ENCODE data around the gene DSG3. TPM values are rescaled to one million over a fixed set of nuclear protein-coding genes. Genes with fewer than 3 reads are reported as not detected.

The DSG3 gene
- total and polyA plus RNA-seq, 12 donors = 0.04 TPM; not detected in 11

- Histone ChIP-seq H3K4me1 (no peaks in the 10 kb centered on the region), H3K4me3 (no peak overlapping the region), H3K27ac (no peak overlapping the region), H3K9me3 (no peaks in the 10 kb centered on the region), H3K27me3 (no peaks in the 10 kb centered on the region), H3K36me3 (no peaks in the 10 kb centered on the region)
- DNase-seq = no peak
- 93 to 100% methylated on average over 1 of the region's 1 CpG for WGBS, 2 donors
- TF ChIP-seq CTCF (IDR thresholded peaks at IDR 0.05) = no peak
- no peak for ATAC-seq
- intact Hi-C loops (cut with DNase I) = no loop called here
Observed at GRCh38 chr18:31489311-31489710, 41.8 kb downstream of the DSG3 start.

GRCh38 chr18:31490387-31490786, 42.8 kb downstream of the DSG3 start:
- no peak overlapping the region for H3K4me3 ChIP-seq
- H3K27ac ChIP-seq = no peak overlapping the region
- WGBS, 2 donors = 96 to 100% methylated on average over 1 of the region's 1 CpG
- DNase-seq (no peak), ATAC-seq (no peak)
- intact Hi-C loops (cut with DNase I) = loop anchor here in 2 of 10 donors (10.0 kb wide), 2 partner anchors 216 to 396 kb away; no protein-coding TSS in a partner anchor
- H3K9me3 ChIP-seq = no peaks in the 10 kb centered on the region
- no peaks in the 10 kb centered on the region for H3K36me3 ChIP-seq
- no peak for TF ChIP-seq CTCF (IDR thresholded peaks at IDR 0.05)
- no peaks in the 10 kb centered on the region for H3K4me1 ChIP-seq
- no peaks in the 10 kb centered on the region for H3K27me3 ChIP-seq

GRCh38 chr18:31490833-31491232, 43.3 kb downstream of the DSG3 start:
- Histone ChIP-seq H3K27me3 (no peaks in the 10 kb centered on the region), H3K36me3 (no peaks in the 10 kb centered on the region), H3K4me3 (no peak overlapping the region), H3K9me3 (no peaks in the 10 kb centered on the region), H3K27ac (no peak overlapping the region), H3K4me1 (no peaks in the 10 kb centered on the region)
- intact Hi-C loops (cut with DNase I) = loop anchor here in 2 of 10 donors (10.0 kb wide), 2 partner anchors 216 to 396 kb away; no protein-coding TSS in a partner anchor
- DNase-seq (no peak), ATAC-seq (no peak)
- TF ChIP-seq CTCF (IDR thresholded peaks at IDR 0.05) = no peak

GRCh38 chr18:31491586-31491985, 44.0 kb downstream of the DSG3 start:
- no peaks in the 10 kb centered on the region for H3K9me3 ChIP-seq
- no peak overlapping the region for H3K4me3 ChIP-seq
- intact Hi-C loops (cut with DNase I) = loop anchor here in 2 of 10 donors (10.0 kb wide), 2 partner anchors 217 to 397 kb away; no protein-coding TSS in a partner anchor
- no peak for TF ChIP-seq CTCF (IDR thresholded peaks at IDR 0.05)
- no peaks in the 10 kb centered on the region for H3K4me1 ChIP-seq
- no peaks in the 10 kb centered on the region for H3K36me3 ChIP-seq
- no peak for DNase-seq
- no peak overlapping the region for H3K27ac ChIP-seq
- peaks cover 0 to 6% (median 0%) of the 10 kb centered on the region in 7 donors for H3K27me3 ChIP-seq
- ATAC-seq = no peak

Data from heart right ventricle (tissue), 16 donors.